PC-9 (cell line): ENCODE results near the gene EPHB1. TPM values are rescaled to one million over a fixed set of nuclear protein-coding genes. Genes with fewer than 3 reads are reported as not detected.

Source experiments
- BruUV-seq: library from RNA; stranded (reverse); fragments of 400-500 nt; replicated peaks from 2 replicates; lab custom pipeline; 2021; lab: Mats Ljungman, UMichigan
- CTCF ChIA-PET: fragments of 300-600 bp; sonication (Branson Sonifier 250); formaldehyde crosslinking; loops from one replicate; lab custom pipeline; 2022; ENCODE audit warnings: antibody characterized with exemption; lab: Charles Lee
- POLR2A ChIA-PET: fragments of 300-600 bp; sonication (Branson Sonifier 250); formaldehyde crosslinking; loops from one replicate; lab custom pipeline; 2022; ENCODE audit warnings: antibody characterized with exemption; ENCODE audit not compliant: unreplicated experiment; lab: Charles Lee
- DNase-seq, 2 experiments: peaks; one replicate each; pipeline versions ENCODE4 v3.0.0 to v3.0.0-alpha.2; 2015 to 2022; ENCODE audit warnings: mixed read lengths in 1 of 2
- H2AFZ ChIP-seq: fragments of 200-600 bp; sonication (generic); 2 replicates; pipeline ENCODE4 v1.8.1; 2017; ENCODE audit warnings: antibody characterized with exemption
- H3F3A ChIP-seq: fragments of 200-600 bp; sonication (generic); 2 replicates; pipeline ENCODE4 v1.8.1; 2017; ENCODE audit warnings: antibody characterized with exemption, mild to moderate bottlenecking, low read depth; ENCODE audit not compliant: insufficient read depth
- H3K27ac ChIP-seq: fragments of 200-600 bp; sonication (generic); 2 replicates; pipeline ENCODE4 v1.6.1; 2016; ENCODE audit warnings: mixed run types
- H3K27me3 ChIP-seq: fragments of 200-600 bp; sonication (generic); 2 replicates; pipeline ENCODE4 v1.6.1; 2016; ENCODE audit warnings: low read depth, mixed run types; ENCODE audit not compliant: insufficient read depth
- H3K36me3 ChIP-seq: fragments of 200-600 bp; sonication (generic); 2 replicates; pipeline ENCODE4 v1.6.1; 2016; ENCODE audit warnings: low read depth, mixed run types
- H3K4me1 ChIP-seq: fragments of 200-600 bp; sonication (generic); replicated peaks from 2 replicates; pipeline ENCODE4 v1.6.1; 2016; ENCODE audit warnings: mixed run types; ENCODE audit not compliant: insufficient read depth
- H3K4me2 ChIP-seq: fragments of 200-600 bp; sonication (generic); 2 replicates; pipeline ENCODE4 v1.6.1; 2017; ENCODE audit warnings: mixed run types
- H3K4me3 ChIP-seq: fragments of 200-600 bp; sonication (generic); 2 replicates; pipeline ENCODE4 v1.6.1; 2016; ENCODE audit warnings: mixed run types
- H3K79me2 ChIP-seq: fragments of 200-600 bp; sonication (generic); 2 replicates; pipeline ENCODE4 v1.6.1; 2017; ENCODE audit warnings: low read depth, mixed run types
- H3K9me2 ChIP-seq: fragments of 200-600 bp; sonication (generic); 2 replicates; pipeline ENCODE4 v1.8.1; 2017; ENCODE audit warnings: mild to moderate bottlenecking; ENCODE audit not compliant: insufficient read depth
- H3K9me3 ChIP-seq: fragments of 200-600 bp; sonication (generic); 2 replicates; pipeline ENCODE4 v1.8.1; 2016; ENCODE audit warnings: low read depth; ENCODE audit not compliant: insufficient read depth
- H4K20me1 ChIP-seq: fragments of 200-600 bp; sonication (generic); 2 replicates; pipeline ENCODE4 v1.8.1; 2017; ENCODE audit not compliant: insufficient read depth
- EZH2 ChIP-seq: fragments of 200-600 bp; sonication (generic); IDR thresholded peaks from 2 replicates; pipeline ENCODE4 v1.8.0; 2017; ENCODE audit warnings: antibody characterized with exemption, low read depth
- intact Hi-C: fragments of 100-400 bp; cut with micrococcal nuclease; formaldehyde crosslinking; loops from one replicate; pipeline ENCODE4 v1.10.0; 2022; ENCODE audit not compliant: unreplicated experiment
- total RNA-seq: library from RNA; stranded (reverse); gene quantifications from 2 replicates; pipeline ENCODE4 v1.2.3, GENCODE V29; 2021
- TF ChIP-seq, protein P1 (sequence below): fragments of 200-600 bp; sonication (generic); conservative IDR thresholded peaks from 2 replicates; pipeline ENCODE4 v1.6.1; 2017; ENCODE audit warnings: mixed run types, antibody characterized with exemption, mild to moderate bottlenecking, moderate library complexity

EPHB1 gene
- total RNA-seq, 1 experiment from 2014 or later: 0.15 TPM

- no peaks in the 10 kb centered on the region for H3K4me1 ChIP-seq
- intact Hi-C loops: no loop called here
- no TSS peak for BruUV-seq
These were observed 360.2 kb downstream of the EPHB1 start for GRCh38 chr3:135155228-135155627.

DNA sequence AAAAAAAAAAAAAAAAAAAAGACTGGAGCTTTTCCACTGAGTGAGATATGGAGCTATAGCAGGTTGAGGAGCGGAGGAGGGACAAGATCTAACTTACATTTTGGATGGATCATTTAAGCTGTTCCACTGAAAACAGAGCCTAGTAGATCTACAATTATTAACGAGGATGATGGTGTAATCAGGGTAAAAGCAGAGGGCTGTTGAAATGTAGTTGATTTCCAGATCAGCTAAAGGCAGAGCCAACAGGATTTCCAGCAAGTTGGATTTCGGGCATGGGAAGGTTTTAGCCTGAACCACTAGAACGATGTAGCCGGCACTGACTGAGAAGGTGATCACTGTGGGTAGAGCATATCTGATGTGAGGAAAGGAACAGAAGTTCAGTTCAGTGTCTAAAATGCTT lies 360.7 kb downstream of the EPHB1 start:
- no TSS peak for BruUV-seq
- CTCF ChIA-PET: no interaction called here
- Histone ChIP-seq H3K36me3 (no peaks in the 10 kb centered on the region), H3K9me3 (no peaks in the 10 kb centered on the region), H4K20me1 (no peaks in the 10 kb centered on the region), H2AFZ (no peak overlapping the region), H3K4me3 (no peak overlapping the region), H3K27ac (no peak overlapping the region), H3K79me2 (no peaks in the 10 kb centered on the region), H3K4me2 (no peak overlapping the region), H3K27me3 (peaks cover 11% of the 10 kb centered on the region; the same call in 1 of the 2 replicates), H3F3A (no peaks in the 10 kb centered on the region), H3K4me1 (no peaks in the 10 kb centered on the region), H3K9me2 (no peaks in the 10 kb centered on the region)
- TF ChIP-seq, protein P1, sequence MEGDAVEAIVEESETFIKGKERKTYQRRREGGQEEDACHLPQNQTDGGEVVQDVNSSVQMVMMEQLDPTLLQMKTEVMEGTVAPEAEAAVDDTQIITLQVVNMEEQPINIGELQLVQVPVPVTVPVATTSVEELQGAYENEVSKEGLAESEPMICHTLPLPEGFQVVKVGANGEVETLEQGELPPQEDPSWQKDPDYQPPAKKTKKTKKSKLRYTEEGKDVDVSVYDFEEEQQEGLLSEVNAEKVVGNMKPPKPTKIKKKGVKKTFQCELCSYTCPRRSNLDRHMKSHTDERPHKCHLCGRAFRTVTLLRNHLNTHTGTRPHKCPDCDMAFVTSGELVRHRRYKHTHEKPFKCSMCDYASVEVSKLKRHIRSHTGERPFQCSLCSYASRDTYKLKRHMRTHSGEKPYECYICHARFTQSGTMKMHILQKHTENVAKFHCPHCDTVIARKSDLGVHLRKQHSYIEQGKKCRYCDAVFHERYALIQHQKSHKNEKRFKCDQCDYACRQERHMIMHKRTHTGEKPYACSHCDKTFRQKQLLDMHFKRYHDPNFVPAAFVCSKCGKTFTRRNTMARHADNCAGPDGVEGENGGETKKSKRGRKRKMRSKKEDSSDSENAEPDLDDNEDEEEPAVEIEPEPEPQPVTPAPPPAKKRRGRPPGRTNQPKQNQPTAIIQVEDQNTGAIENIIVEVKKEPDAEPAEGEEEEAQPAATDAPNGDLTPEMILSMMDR: no peak
- no peak for TF ChIP-seq EZH2
- intact Hi-C loops: no loop called here
- POLR2A ChIA-PET: no interaction called here
- DNase-seq: no peak

More at GRCh38 chr3:135155228-135155627, 360.2 kb downstream of the EPHB1 start:
- DNase-seq: no peak
- H2AFZ ChIP-seq: no peak overlapping the region
- no peaks in the 10 kb centered on the region for H3K9me3 ChIP-seq
- ChIA-PET CTCF (no interaction called here), POLR2A (no interaction called here)
- peaks cover 11% of the 10 kb centered on the region; the same call in 1 of the 2 replicates for H3K27me3 ChIP-seq
- H4K20me1 ChIP-seq: no peaks in the 10 kb centered on the region
- no peaks in the 10 kb centered on the region for H3K9me2 ChIP-seq
- TF ChIP-seq, protein P1: no peak
- no peak for TF ChIP-seq EZH2
- no peak overlapping the region for H3K4me3 ChIP-seq
- no peaks in the 10 kb centered on the region for H3K79me2 ChIP-seq
- no peaks in the 10 kb centered on the region for H3K36me3 ChIP-seq
- no peaks in the 10 kb centered on the region for H3F3A ChIP-seq
- no peak overlapping the region for H3K4me2 ChIP-seq
- no peak overlapping the region for H3K27ac ChIP-seq

DNA sequence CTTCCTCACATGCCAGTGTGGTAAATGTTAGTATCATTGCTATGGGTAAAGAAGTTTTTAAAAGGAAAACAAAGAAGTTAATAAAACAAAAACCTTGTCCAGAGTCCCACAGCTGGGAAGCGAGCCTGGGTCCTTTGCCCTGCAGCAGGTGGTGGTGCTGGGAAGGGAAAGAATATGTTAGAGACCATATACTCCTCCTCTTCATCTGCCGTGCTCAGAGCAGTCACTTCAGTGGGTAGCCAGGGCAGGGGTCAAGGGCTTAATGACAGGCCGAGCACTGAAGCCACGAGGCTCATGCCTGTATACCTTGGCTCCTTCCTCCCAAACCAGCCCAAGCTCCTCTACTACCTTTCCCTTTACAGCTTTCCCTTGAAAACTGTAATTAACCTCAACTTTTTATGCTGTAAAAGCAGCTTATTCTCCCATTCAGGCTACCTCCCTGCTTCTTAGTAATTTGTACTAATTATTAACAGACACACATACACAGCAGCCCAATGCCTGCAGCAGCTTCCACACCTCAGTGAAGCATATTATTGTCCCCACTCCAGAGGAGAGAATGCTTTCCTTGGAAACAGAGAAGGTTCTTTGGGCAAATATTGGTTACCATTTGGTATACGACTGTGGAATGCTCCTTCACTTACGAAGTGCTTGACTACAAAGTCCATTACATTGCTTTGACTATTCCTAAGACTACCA lies 362.1 kb downstream of the EPHB1 start:
- H3K9me3 ChIP-seq: no peaks in the 10 kb centered on the region
- H3K4me2 ChIP-seq: no peak overlapping the region
- H3K79me2 ChIP-seq: no peaks in the 10 kb centered on the region
- BruUV-seq: no TSS peak
- ChIA-PET CTCF (no interaction called here), POLR2A (no interaction called here)
- H3K9me2 ChIP-seq: no peaks in the 10 kb centered on the region
- no peaks in the 10 kb centered on the region for H3K36me3 ChIP-seq
- H3K27me3 ChIP-seq: peaks cover 15% of the 10 kb centered on the region; the same call in 1 of the 2 replicates
- no peak for DNase-seq
- H3F3A ChIP-seq: no peaks in the 10 kb centered on the region
- no peaks in the 10 kb centered on the region for H3K4me1 ChIP-seq
- H3K27ac ChIP-seq: no peak overlapping the region
- H4K20me1 ChIP-seq: no peaks in the 10 kb centered on the region
- TF ChIP-seq EZH2: no peak
- TF ChIP-seq, protein P1: no peak
- H3K4me3 ChIP-seq: no peak overlapping the region
- intact Hi-C loops: no loop called here
- no peak overlapping the region for H2AFZ ChIP-seq
